Neural cell (in vitro differentiated cells): ENCODE measurements around the gene PDE9A. TPM values are rescaled to one million over a fixed set of nuclear protein-coding genes. Genes with fewer than 3 reads are reported as not detected.

Source experiments
- H2AFZ ChIP-seq: fragments of 200-600, 300-800 bp; sonication (generic), shearing (Covaris generic); 2 replicates; pipeline ENCODE4 v1.6.0; 2014; ENCODE audit warnings: low read depth, mild to moderate bottlenecking, antibody characterized with exemption, low read length, moderate library complexity
- H3F3A ChIP-seq: fragments of 200-600 bp; shearing (Covaris generic); 2 replicates; pipeline ENCODE4 v1.6.1; 2016; ENCODE audit warnings: mild to moderate bottlenecking, moderate library complexity, mixed read lengths, antibody characterized with exemption, low read length; ENCODE audit not compliant: insufficient read depth, poor library complexity, severe bottlenecking
- H3K27ac ChIP-seq: fragments of 200-600, 300-800 bp; sonication (generic), shearing (Covaris generic); 2 replicates; pipeline ENCODE4 v1.5.1; 2014; ENCODE audit warnings: mild to moderate bottlenecking, low read length, moderate library complexity
- H3K27me3 ChIP-seq: fragments of 300-800, 200-600 bp; sonication (generic), shearing (Covaris generic); 2 replicates; pipeline ENCODE4 v1.6.0; 2014; ENCODE audit warnings: mild to moderate bottlenecking, low read depth, low read length, moderate library complexity; ENCODE audit not compliant: insufficient read depth
- H3K36me3 ChIP-seq: fragments of 300-800, 200-600 bp; sonication (generic), shearing (Covaris generic); 2 replicates; pipeline ENCODE4 v1.5.1; 2014; ENCODE audit warnings: mild to moderate bottlenecking, antibody characterized with exemption, low read length, moderate library complexity; ENCODE audit not compliant: insufficient read depth
- H3K4me2 ChIP-seq: fragments of 300-800, 200-600 bp; sonication (generic), shearing (Covaris generic); 2 replicates; pipeline ENCODE4 v1.6.0; 2014; ENCODE audit warnings: mild to moderate bottlenecking, low read length
- H3K4me3 ChIP-seq: fragments of 300-800, 200-600 bp; sonication (generic), shearing (Covaris generic); 2 replicates; pipeline ENCODE4 v1.5.1; 2014; ENCODE audit warnings: mild to moderate bottlenecking, low read length, moderate library complexity
- H3K79me2 ChIP-seq: fragments of 200-600 bp; shearing (Covaris generic); replicated peaks from 2 replicates; pipeline ENCODE4 v1.6.0; 2014; ENCODE audit warnings: mild to moderate bottlenecking, low read length, moderate library complexity; ENCODE audit not compliant: insufficient read depth
- H3K9ac ChIP-seq: fragments of 300-800, 200-600 bp; sonication (generic), shearing (Covaris generic); 2 replicates; pipeline ENCODE4 v1.6.1; 2016; ENCODE audit warnings: mild to moderate bottlenecking, low read length, mixed read lengths
- H3K9me2 ChIP-seq: fragments of 200-600 bp; shearing (Covaris generic); 2 replicates; pipeline ENCODE4 v1.6.1; 2016; ENCODE audit warnings: mild to moderate bottlenecking, low read length, mixed read lengths; ENCODE audit not compliant: insufficient read depth
- H3K9me3 ChIP-seq: fragments of 200-600, 300-800 bp; sonication (generic), shearing (Covaris generic); 2 replicates; pipeline ENCODE4 v1.6.1; 2016; ENCODE audit warnings: mild to moderate bottlenecking, mixed run types, low read length, moderate library complexity, mixed read lengths
- H4K20me1 ChIP-seq: fragments of 200-600 bp; shearing (Covaris generic); 2 replicates; pipeline ENCODE4 v1.6.1; 2016; ENCODE audit warnings: mild to moderate bottlenecking, mixed run types; ENCODE audit not compliant: insufficient read depth
- CTCF ChIP-seq: fragments of 450-650 bp; IDR thresholded peaks from 2 replicates; pipeline ENCODE4 v1.5.1; 2014; ENCODE audit warnings: antibody characterized with exemption, mild to moderate bottlenecking, moderate library complexity; ENCODE audit not compliant: poor library complexity, severe bottlenecking
- EP300 ChIP-seq: fragments of 450-650 bp; conservative IDR thresholded peaks from 2 replicates; pipeline ENCODE4 v1.6.1; 2014; ENCODE audit warnings: antibody characterized with exemption, mild to moderate bottlenecking, moderate library complexity; ENCODE audit not compliant: poor library complexity, severe bottlenecking
- EZH2 ChIP-seq: fragments of 200-600, 300-800 bp; shearing (Covaris generic), sonication (generic); IDR thresholded peaks from 2 replicates; pipeline ENCODE4 v1.6.1; 2014; ENCODE audit warnings: antibody characterized with exemption, low read length, borderline replicate concordance, mild to moderate bottlenecking; ENCODE audit not compliant: insufficient read depth, poor library complexity, severe bottlenecking
- MXI1 ChIP-seq: fragments of 450-650 bp; conservative IDR thresholded peaks from 2 replicates; pipeline ENCODE4 v1.6.1; 2014; ENCODE audit warnings: antibody characterized with exemption, mild to moderate bottlenecking; ENCODE audit not compliant: poor library complexity, severe bottlenecking
- POLR2AphosphoS5 ChIP-seq: IDR thresholded peaks from 2 replicates; pipeline ENCODE4 v1.6.1; 2012
- RAD21 ChIP-seq: fragments of 450-650 bp; conservative IDR thresholded peaks from 2 replicates; pipeline ENCODE4 v1.6.1; 2014; ENCODE audit warnings: antibody characterized with exemption, mild to moderate bottlenecking, moderate library complexity
- REST ChIP-seq: IDR thresholded peaks from 2 replicates; pipeline ENCODE4 v1.6.1; 2012; ENCODE audit warnings: borderline replicate concordance
- SMC3 ChIP-seq: fragments of 450-650 bp; conservative IDR thresholded peaks from 2 replicates; pipeline ENCODE4 v1.6.1; 2014; ENCODE audit warnings: antibody characterized with exemption, mild to moderate bottlenecking, moderate library complexity; ENCODE audit not compliant: poor library complexity
- TAF1 ChIP-seq: IDR thresholded peaks from 2 replicates; pipeline ENCODE4 v1.6.1; 2012; ENCODE audit warnings: low read depth
- polyA plus RNA-seq: library from polyadenylated mRNA; depleted of rRNA; stranded (reverse); fragments of >200 nt; gene quantifications from 2 replicates; pipeline ENCODE4 v1.2.3, GENCODE V29; 2014

Gene PDE9A
- polyA plus RNA-seq, 1 donor from 2014 or later: 32.2 TPM

GRCh38 chr21:42687796-42688195 is 34.4 kb downstream of the PDE9A start:
- no peak overlapping the region for H3K9ac ChIP-seq
- H3K36me3 ChIP-seq: peaks cover 8% of the 10 kb centered on the region
- no peak overlapping the region for H3K27ac ChIP-seq
- no peaks in the 10 kb centered on the region for H3K79me2 ChIP-seq
- H3F3A ChIP-seq: no peaks in the 10 kb centered on the region
- TF ChIP-seq TAF1 (no peak), EP300 (no peak), POLR2AphosphoS5 (no peak), CTCF (no peak), RAD21 (no peak), MXI1 (no peak), SMC3 (no peak), REST (no peak), EZH2 (no peak)
- no peak overlapping the region for H3K4me2 ChIP-seq
- H3K9me2 ChIP-seq: no peaks in the 10 kb centered on the region
- no peaks in the 10 kb centered on the region for H3K27me3 ChIP-seq
- H2AFZ ChIP-seq: no peak overlapping the region
- no peaks in the 10 kb centered on the region for H3K9me3 ChIP-seq
- no peaks in the 10 kb centered on the region for H4K20me1 ChIP-seq
- no peak overlapping the region for H3K4me3 ChIP-seq

- H3K9me2 ChIP-seq: no peaks in the 10 kb centered on the region
- H3K27ac ChIP-seq: no peak overlapping the region
- H3K4me3 ChIP-seq: no peak overlapping the region
- H3K4me2 ChIP-seq: no peak overlapping the region
- H3K36me3 ChIP-seq: peaks cover 8% of the 10 kb centered on the region
- H3F3A ChIP-seq: no peaks in the 10 kb centered on the region
- no peaks in the 10 kb centered on the region for H4K20me1 ChIP-seq
- TF ChIP-seq EP300 (no peak), RAD21 (no peak), MXI1 (no peak), SMC3 (no peak), CTCF (no peak), EZH2 (no peak), REST (no peak), POLR2AphosphoS5 (no peak), TAF1 (no peak)
- H3K9me3 ChIP-seq: no peaks in the 10 kb centered on the region
- no peak overlapping the region for H3K9ac ChIP-seq
- H3K79me2 ChIP-seq: no peaks in the 10 kb centered on the region
- no peak overlapping the region for H2AFZ ChIP-seq
- no peaks in the 10 kb centered on the region for H3K27me3 ChIP-seq
Measured at GRCh38 chr21:42688226-42688840, 34.9 kb downstream of the PDE9A start.
